ENCODE data around the gene PPP1CB.
"Not testable (repeated sequence)": the region's sequence is repeated elsewhere in the genome, so short reads cannot be mapped to it uniquely, and the experiment has no call there.

Gene PPP1CB

GRCh38 chr2:28778392-28778791 lies 26.8 kb downstream of the PPP1CB start:
- DNase-seq (ENCODE audit: low read depth, low spot score), result no peak

GRCh38 chr2:28779001-28779400 lies 27.4 kb downstream of the PPP1CB start:
- no peak for DNase-seq (ENCODE audit: low read depth, low spot score)

- no peak for DNase-seq (ENCODE audit: low read depth, low spot score)
These were observed 28.9 kb downstream of the PPP1CB start for GRCh38 chr2:28780496-28780895.

GRCh38 chr2:28782423-28782822 lies 30.8 kb downstream of the PPP1CB start:
- no peak for DNase-seq (ENCODE audit: low read depth, low spot score)

GRCh38 chr2:28784570-28784969 lies 32.9 kb downstream of the PPP1CB start:
- DNase-seq (ENCODE audit: low read depth, low spot score), result not testable (repeated sequence)

- DNase-seq (ENCODE audit: low read depth, low spot score), result no peak
These were observed 45.0 kb downstream of the PPP1CB start for GRCh38 chr2:28796620-28797019.

GRCh38 chr2:28801726-28802125 lies 50.1 kb downstream of the PPP1CB start:
- no peak for DNase-seq (ENCODE audit: low read depth, low spot score)

GRCh38 chr2:28802975-28803429 lies 51.4 kb downstream of the PPP1CB start:
- no peak for DNase-seq (ENCODE audit: low read depth, low spot score)

GRCh38 chr2:28809927-28810326 lies 58.3 kb downstream of the PPP1CB start:
- DNase-seq (ENCODE audit: low read depth, low spot score), result no peak

- DNase-seq (ENCODE audit: low read depth, low spot score), result peak; percentile 54
These were observed 59.0 kb downstream of the PPP1CB start, which contains the start of gene SPDYA for GRCh38 chr2:28810384-28811285. SPDYA (plus strand) TSS chr2:28810834; CDS start chr2:28816015, 5,181 bp downstream.

GRCh38 chr2:28818053-28818452 lies 66.4 kb downstream of the PPP1CB start:
- no peak for DNase-seq (ENCODE audit: low read depth, low spot score)

- DNase-seq (ENCODE audit: low read depth, low spot score), result peak; percentile 41
These were observed 69.8 kb downstream of the PPP1CB start for GRCh38 chr2:28821295-28821958.

GRCh38 chr2:28822036-28822435 lies 70.4 kb downstream of the PPP1CB start:
- no peak for DNase-seq (ENCODE audit: low read depth, low spot score)

- DNase-seq (ENCODE audit: low read depth, low spot score), result no peak
These were observed 72.6 kb downstream of the PPP1CB start for GRCh38 chr2:28824207-28824606.

- DNase-seq (ENCODE audit: low read depth, low spot score), result no peak
These were observed 73.2 kb downstream of the PPP1CB start for GRCh38 chr2:28824870-28825269.

GRCh38 chr2:28828382-28828781 lies 76.8 kb downstream of the PPP1CB start:
- no peak for DNase-seq (ENCODE audit: low read depth, low spot score)

- DNase-seq (ENCODE audit: low read depth, low spot score), result no peak
These were observed 82.3 kb downstream of the PPP1CB start for GRCh38 chr2:28833740-28834470.

- DNase-seq (ENCODE audit: low read depth, low spot score), result no peak
These were observed 84.2 kb downstream of the PPP1CB start for GRCh38 chr2:28835781-28836180.

- no peak for DNase-seq (ENCODE audit: low read depth, low spot score)
These were observed 87.3 kb downstream of the PPP1CB start for GRCh38 chr2:28838971-28839370.

GRCh38 chr2:28842042-28842441 lies 90.4 kb downstream of the PPP1CB start:
- no peak for DNase-seq (ENCODE audit: low read depth, low spot score)
